ENCODE data around the gene MRPL20.

GRCh38 chr1:1400576-1401456, 6.3 kb downstream of the MRPL20 start:
- no peak for TF ChIP-seq EZH2phosphoT487 (IDR thresholded peaks at IDR 0.05; ENCODE audit: borderline replicate concordance, low read depth)
- TF ChIP-seq NFIC (IDR thresholded peaks at IDR 0.05; ENCODE audit: borderline replicate concordance) = no peak
- TF ChIP-seq POLR2AphosphoS5 (IDR thresholded peaks at IDR 0.05; ENCODE audit: low read depth, low read length) = peak; percentile 6; the same call in 1 of the 2 replicates
- TF ChIP-seq, protein P1, sequence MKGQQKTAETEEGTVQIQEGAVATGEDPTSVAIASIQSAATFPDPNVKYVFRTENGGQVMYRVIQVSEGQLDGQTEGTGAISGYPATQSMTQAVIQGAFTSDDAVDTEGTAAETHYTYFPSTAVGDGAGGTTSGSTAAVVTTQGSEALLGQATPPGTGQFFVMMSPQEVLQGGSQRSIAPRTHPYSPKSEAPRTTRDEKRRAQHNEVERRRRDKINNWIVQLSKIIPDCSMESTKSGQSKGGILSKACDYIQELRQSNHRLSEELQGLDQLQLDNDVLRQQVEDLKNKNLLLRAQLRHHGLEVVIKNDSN (IDR thresholded peaks at IDR 0.05; ENCODE audit: borderline replicate concordance, low read depth) = no peak
- TF ChIP-seq FOXJ3 (CRISPR knock-in tag; IDR thresholded peaks at IDR 0.05) = no peak

Data from SK-N-SH (cell line).